CD14-positive monocyte (primary cell): ENCODE measurements around the gene GRID2. TPM values are rescaled to one million over a fixed set of nuclear protein-coding genes. Genes with fewer than 3 reads are reported as not detected.

ENCODE experiments used
- DNase-seq, 3 donors: peaks; one replicate each; pipeline ENCODE4 v3.0.0-alpha.2; 2011 to 2022
- H2AFZ ChIP-seq: 2 replicates; pipeline ENCODE4 v1.6.0; 2012; ENCODE audit warnings: mild to moderate bottlenecking, low read depth, low read length, inconsistent platforms; ENCODE audit not compliant: insufficient read depth, poor library complexity, severe bottlenecking
- H3K27ac ChIP-seq, 2 donors: 1 replicate in 1 of 2; 2 replicates in 1 of 2; pipeline ENCODE4 v1.5.1; 2012 to 2013; ENCODE audit warnings: low read length in 2 of 2, control low read depth in 1 of 2, inconsistent platforms in 1 of 2, low read depth in 1 of 2, mild to moderate bottlenecking in 1 of 2
- H3K27me3 ChIP-seq, 2 donors: one replicate each; pipeline versions ENCODE4 v1.6.0 to v1.6.1; 2011 to 2013; ENCODE audit warnings: low read length in 2 of 2; ENCODE audit not compliant: control insufficient read depth in 2 of 2, insufficient read depth in 2 of 2
- H3K36me3 ChIP-seq, 2 donors: replicated peaks in 1 of 2; 1 replicate in 1 of 2; 2 replicates in 1 of 2; pipeline versions ENCODE4 v1.5.1 to v1.6.1; 2012 to 2013; ENCODE audit warnings: low read length in 2 of 2, control low read depth in 1 of 2, inconsistent platforms in 1 of 2, mild to moderate bottlenecking in 1 of 2; ENCODE audit not compliant: insufficient read depth in 2 of 2, control insufficient read depth in 1 of 2
- H3K4me1 ChIP-seq, 2 donors: 1 replicate in 1 of 2; 2 replicates in 1 of 2; pipeline versions ENCODE4 v1.5.1 to v1.6.1; 2012 to 2013; ENCODE audit warnings: low read length in 2 of 2, control low read depth in 1 of 2, inconsistent platforms in 1 of 2, mild to moderate bottlenecking in 1 of 2, moderate library complexity in 1 of 2; ENCODE audit not compliant: insufficient read depth in 2 of 2, control insufficient read depth in 1 of 2
- H3K4me2 ChIP-seq: replicated peaks from 2 replicates; pipeline ENCODE3; 2012; ENCODE audit warnings: low read length, moderate library complexity, mild to moderate bottlenecking; ENCODE audit not compliant: poor library complexity, severe bottlenecking; ENCODE audit errors: extremely low read depth
- H3K4me3 ChIP-seq, 3 experiments: fragments of 200-600 bp in 1 of 3; sonication (generic) in 1 of 3; replicated peaks in 1 of 3; 1 replicate in 2 of 3; 2 replicates in 1 of 3; pipeline ENCODE4 v1.5.1; 2011 to 2013; ENCODE audit warnings: low read length in 3 of 3, mild to moderate bottlenecking in 3 of 3, control low read depth in 2 of 3, low read depth in 2 of 3, inconsistent platforms in 1 of 3, moderate library complexity in 1 of 3
- H3K79me2 ChIP-seq: 2 replicates; pipeline ENCODE4 v1.6.0; 2012; ENCODE audit warnings: mild to moderate bottlenecking, control low read depth, inconsistent platforms, low read length, moderate library complexity; ENCODE audit not compliant: insufficient read depth
- H3K9ac ChIP-seq: 2 replicates; pipeline ENCODE4 v1.6.0; 2017; ENCODE audit warnings: low read length, mild to moderate bottlenecking; ENCODE audit not compliant: insufficient read depth, poor library complexity, severe bottlenecking
- H3K9me3 ChIP-seq, 2 donors: replicated peaks in 1 of 2; 1 replicate in 1 of 2; 2 replicates in 1 of 2; pipeline versions ENCODE4 v1.5.1 to v1.6.1; 2012 to 2013; ENCODE audit warnings: low read length in 2 of 2, control low read depth in 1 of 2; ENCODE audit not compliant: control insufficient read depth in 1 of 2, insufficient read depth in 1 of 2
- H4K20me1 ChIP-seq: 2 replicates; pipeline ENCODE4 v1.6.0; 2012; ENCODE audit warnings: mild to moderate bottlenecking, low read length, control low read depth, moderate library complexity; ENCODE audit not compliant: insufficient read depth
- H3K27ac Mint-ChIP-seq, 7 donors: one replicate each; pipeline ENCODE4 v1.8.0; 2020; ENCODE audit warnings: mild to moderate bottlenecking in 7 of 7, mixed read lengths in 7 of 7, moderate library complexity in 6 of 7, inconsistent platforms in 2 of 7
- H3K27me3 Mint-ChIP-seq, 3 donors: one replicate each; pipeline ENCODE4 v1.8.0; 2021 to 2022; ENCODE audit warnings: low read depth in 3 of 3, mild to moderate bottlenecking in 3 of 3, mixed read lengths in 3 of 3, moderate library complexity in 3 of 3, inconsistent platforms in 1 of 3
- H3K36me3 Mint-ChIP-seq, 2 donors: one replicate each; pipeline ENCODE4 v1.8.0; 2020; ENCODE audit warnings: mixed read lengths in 2 of 2, inconsistent platforms in 1 of 2, mild to moderate bottlenecking in 1 of 2
- H3K4me1 Mint-ChIP-seq: one replicate; pipeline ENCODE4 v1.8.0; 2020; ENCODE audit warnings: mild to moderate bottlenecking, mixed read lengths
- H3K4me3 Mint-ChIP-seq, 2 donors: one replicate each; pipeline ENCODE4 v1.8.0; 2020; ENCODE audit warnings: mild to moderate bottlenecking in 2 of 2, mixed read lengths in 2 of 2, moderate library complexity in 1 of 2
- H3K9me3 Mint-ChIP-seq, 7 donors: one replicate each; pipeline ENCODE4 v1.8.0; 2020 to 2022; ENCODE audit warnings: mixed read lengths in 7 of 7, mild to moderate bottlenecking in 6 of 7, moderate library complexity in 6 of 7, inconsistent platforms in 2 of 7
- CTCF ChIP-seq: fragments of 200-600 bp; IDR thresholded peaks from one replicate; pipeline ENCODE4 v1.8.0; 2022; ENCODE audit warnings: antibody characterized with exemption, mild to moderate bottlenecking
- WGBS: methylation state at CpG from one replicate; pipeline ENCODE4 v1.1.5; 2013; ENCODE audit warnings: missing lambda C conversion rate; ENCODE audit not compliant: insufficient coverage; 5-methylcytosine and 5-hydroxymethylcytosine counted together
- intact Hi-C, 2 donors: fragments of 100-400 bp; cut with micrococcal nuclease; formaldehyde crosslinking; loops; one replicate each; pipeline versions ENCODE4 v1.15.0 to v1.15.1; 2023
- polyA plus RNA-seq, 3 donors: library from polyadenylated mRNA; depleted of rRNA in 1 of 3; unstranded in 2 of 3; stranded (reverse) in 1 of 3; fragments of 300-500 nt in 2 of 3; fragments of >200 nt in 1 of 3; fragmentation: Illumina TruSeq in 2 of 3; gene quantifications; 1 replicate in 2 of 3; 2 replicates in 1 of 3; pipeline ENCODE4 v1.2.3, GENCODE V29; 2012 to 2021

The GRID2 gene
- polyA plus RNA-seq, 3 donors: not detected

GRCh38 chr4:93461541-93461940 lies 1157.8 kb downstream of the GRID2 start:
- H3K9me3 ChIP-seq: no peaks in the 10 kb centered on the region
- no peaks in the 10 kb centered on the region for H3K27me3 ChIP-seq
- no peaks in the 10 kb centered on the region for H3K4me1 ChIP-seq
- H3K4me2 ChIP-seq: no peak overlapping the region
- Mint-ChIP-seq H3K4me1 (no peaks in the 10 kb centered on the region), H3K27me3 (no peaks in the 10 kb centered on the region), H3K27ac (no peak overlapping the region), H3K36me3 (no peaks in the 10 kb centered on the region), H3K4me3 (no peak overlapping the region), H3K9me3 (peaks cover 0 to 3% (median 2%) of the 10 kb centered on the region in 7 donors)
- no CpG with 5 or more reads among the region's 3 CpGs for WGBS
- no peak overlapping the region for H2AFZ ChIP-seq
- intact Hi-C loops: no loop called here
- no peaks in the 10 kb centered on the region for H3K79me2 ChIP-seq
- no peaks in the 10 kb centered on the region for H4K20me1 ChIP-seq
- no peak overlapping the region for H3K27ac ChIP-seq
- no peak for DNase-seq
- no peak overlapping the region for H3K9ac ChIP-seq
- no peak for TF ChIP-seq CTCF
- H3K4me3 ChIP-seq: no peak overlapping the region
- no peaks in the 10 kb centered on the region for H3K36me3 ChIP-seq

DNA sequence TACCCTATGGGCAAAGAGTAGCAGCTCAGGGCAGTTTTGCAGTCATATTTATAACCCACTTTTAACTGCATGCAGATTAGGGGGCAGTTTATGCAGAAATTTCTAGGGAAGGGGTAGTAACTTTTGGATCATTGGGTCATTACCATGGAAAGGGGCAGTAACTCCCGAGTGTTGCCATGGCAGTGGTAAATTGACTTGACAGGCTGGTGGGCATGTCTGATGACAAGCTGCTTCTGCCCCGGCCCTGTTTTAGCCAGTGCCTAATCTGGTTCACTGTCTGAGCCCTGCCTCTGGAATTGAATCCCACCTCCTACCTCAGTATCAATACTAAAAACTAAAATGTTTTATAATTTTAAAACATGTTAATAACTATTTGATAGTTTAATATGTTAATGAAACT lies 1162.7 kb downstream of the GRID2 start:
- DNase-seq: no peak
- Mint-ChIP-seq H3K4me1 (no peaks in the 10 kb centered on the region), H3K36me3 (no peaks in the 10 kb centered on the region), H3K27me3 (no peaks in the 10 kb centered on the region), H3K27ac (no peak overlapping the region), H3K4me3 (no peak overlapping the region), H3K9me3 (peaks cover 0 to 3% (median 0%) of the 10 kb centered on the region in 7 donors)
- Histone ChIP-seq H3K27ac (no peak overlapping the region), H2AFZ (no peak overlapping the region), H3K9me3 (no peaks in the 10 kb centered on the region), H3K9ac (no peak overlapping the region), H3K27me3 (no peaks in the 10 kb centered on the region), H3K4me3 (no peak overlapping the region), H4K20me1 (no peaks in the 10 kb centered on the region), H3K36me3 (no peaks in the 10 kb centered on the region), H3K79me2 (no peaks in the 10 kb centered on the region), H3K4me1 (no peaks in the 10 kb centered on the region), H3K4me2 (no peak overlapping the region)
- TF ChIP-seq CTCF: no peak
- intact Hi-C loops: no loop called here
- no CpG with 5 or more reads among the region's 2 CpGs for WGBS
